GM12892 (cell line): ENCODE data around the gene KCNJ1.

ENCODE experiments used
- DNase-seq: peaks from one replicate; pipeline ENCODE4 v3.0.0; 2011; ENCODE audit not compliant: insufficient read length
- FAIRE-seq: peaks from 2 replicates; lab custom pipeline; 2011; peaks lifted over from hg19 to GRCh38; lab: Jason Lieb, UNC
- POLR2A ChIP-seq: IDR thresholded peaks from 2 replicates; pipeline ENCODE4 v1.6.1; 2011; ENCODE audit warnings: low read depth, low read length, control low read depth
- POLR2AphosphoS5 ChIP-seq: IDR thresholded peaks from 2 replicates; pipeline ENCODE4 v1.6.1; 2011; ENCODE audit warnings: low read depth, low read length, control low read depth
- TAF1 ChIP-seq: IDR thresholded peaks from 2 replicates; pipeline ENCODE4 v1.6.1; 2011; ENCODE audit warnings: low read depth, mild to moderate bottlenecking, control low read depth, low read length, borderline replicate concordance

KCNJ1 gene

DNA sequence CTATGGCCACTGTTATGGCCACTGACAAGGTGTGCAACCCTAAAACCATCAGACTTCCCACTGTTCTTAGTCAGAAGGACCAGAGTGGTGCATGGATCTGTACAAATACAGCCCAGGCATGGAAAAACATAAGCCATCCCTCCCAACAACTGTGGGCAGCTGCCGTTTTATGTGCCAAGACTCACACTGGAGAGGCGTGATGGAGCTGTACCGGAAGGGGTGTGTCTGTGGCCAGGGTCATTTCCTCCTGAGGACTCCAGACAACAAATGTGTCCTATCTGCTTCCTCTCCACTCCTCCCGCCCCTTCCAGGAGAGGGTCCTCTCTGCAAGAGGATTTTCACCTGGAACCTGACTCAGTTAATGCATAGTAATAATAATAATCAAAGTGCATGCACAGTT lies 29.5 kb downstream of the KCNJ1 start:
- DNase-seq: no peak
- FAIRE-seq: peak; percentile 77
- TF ChIP-seq POLR2AphosphoS5 (no peak), POLR2A (no peak), TAF1 (no peak)

DNA sequence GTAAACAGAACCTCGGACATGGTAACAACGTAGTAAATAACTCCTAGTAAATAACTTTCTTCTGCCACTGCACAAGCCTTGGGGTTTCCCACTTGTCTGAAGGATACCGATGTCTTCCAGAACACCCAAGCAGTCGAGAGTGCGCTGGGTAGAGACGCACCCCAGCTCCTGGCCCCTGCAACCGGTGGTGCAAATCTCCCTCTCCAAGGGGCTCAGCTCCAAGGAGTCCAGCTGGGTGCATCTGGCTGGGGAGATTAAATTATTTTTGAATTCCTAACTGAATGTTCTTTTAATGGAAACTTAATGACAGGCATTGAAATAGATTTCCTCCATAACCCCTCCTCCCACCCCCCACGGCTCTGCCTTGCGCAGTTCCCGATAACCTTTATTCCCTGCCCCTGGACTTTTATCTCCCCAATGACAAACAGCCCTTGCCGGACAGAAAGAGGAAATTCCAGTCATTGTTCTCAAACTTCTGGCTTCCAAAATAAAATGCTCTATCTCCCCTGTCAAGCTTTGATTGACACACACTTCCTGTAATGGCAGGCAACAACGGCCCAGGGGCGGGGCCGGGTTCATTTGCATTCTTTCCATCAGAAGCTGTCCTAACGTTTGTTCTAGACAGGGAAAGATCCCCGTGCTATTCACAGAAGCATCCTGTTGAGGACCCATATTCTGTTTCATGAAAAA lies 31.2 kb downstream of the KCNJ1 start:
- TF ChIP-seq TAF1 (no peak), POLR2AphosphoS5 (no peak), POLR2A (no peak)
- DNase-seq (no peak), FAIRE-seq (no peak)

DNA sequence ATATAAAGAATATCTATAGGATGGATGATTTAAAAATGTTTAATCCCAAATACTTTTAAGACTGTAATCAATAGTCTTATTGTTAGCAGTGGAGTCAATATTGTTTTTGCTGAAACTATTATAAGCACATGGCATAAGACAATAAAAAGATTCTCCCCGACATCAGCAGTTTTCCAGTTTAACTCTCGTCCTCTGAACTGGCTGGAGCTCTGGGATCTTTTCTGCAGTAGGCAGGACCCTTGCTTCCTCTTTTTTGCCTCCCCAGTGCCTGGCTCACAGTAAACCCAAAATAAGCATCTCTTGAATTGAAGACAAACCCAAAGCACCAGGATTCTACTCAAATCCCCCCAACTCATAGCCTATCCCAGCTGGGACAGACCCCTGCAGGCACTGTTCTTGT lies 32.9 kb downstream of the KCNJ1 start:
- no peak for TF ChIP-seq POLR2AphosphoS5
- FAIRE-seq (no peak), DNase-seq (no peak)

DNA sequence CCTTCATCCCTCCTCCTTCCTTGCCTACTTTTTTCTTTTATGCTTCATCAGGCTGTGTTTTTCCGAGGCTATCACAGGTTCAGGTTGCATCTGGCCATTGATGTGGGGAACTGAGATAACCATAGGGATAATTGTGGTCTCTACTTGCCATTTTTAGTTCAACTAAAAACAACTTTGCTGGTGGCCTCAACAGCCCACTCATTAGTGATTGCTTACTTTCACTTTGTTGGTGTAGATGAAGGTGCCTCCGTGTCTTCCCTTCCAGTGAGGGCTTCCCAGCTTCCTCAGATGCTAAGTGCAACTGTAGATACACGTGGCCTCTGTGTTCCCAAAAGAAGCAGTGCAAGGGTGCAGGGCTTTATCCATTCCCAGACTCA lies 35.0 kb downstream of the KCNJ1 start:
- DNase-seq (no peak), FAIRE-seq (no peak)
- TF ChIP-seq TAF1 (no peak), POLR2AphosphoS5 (no peak), POLR2A (no peak)

DNA sequence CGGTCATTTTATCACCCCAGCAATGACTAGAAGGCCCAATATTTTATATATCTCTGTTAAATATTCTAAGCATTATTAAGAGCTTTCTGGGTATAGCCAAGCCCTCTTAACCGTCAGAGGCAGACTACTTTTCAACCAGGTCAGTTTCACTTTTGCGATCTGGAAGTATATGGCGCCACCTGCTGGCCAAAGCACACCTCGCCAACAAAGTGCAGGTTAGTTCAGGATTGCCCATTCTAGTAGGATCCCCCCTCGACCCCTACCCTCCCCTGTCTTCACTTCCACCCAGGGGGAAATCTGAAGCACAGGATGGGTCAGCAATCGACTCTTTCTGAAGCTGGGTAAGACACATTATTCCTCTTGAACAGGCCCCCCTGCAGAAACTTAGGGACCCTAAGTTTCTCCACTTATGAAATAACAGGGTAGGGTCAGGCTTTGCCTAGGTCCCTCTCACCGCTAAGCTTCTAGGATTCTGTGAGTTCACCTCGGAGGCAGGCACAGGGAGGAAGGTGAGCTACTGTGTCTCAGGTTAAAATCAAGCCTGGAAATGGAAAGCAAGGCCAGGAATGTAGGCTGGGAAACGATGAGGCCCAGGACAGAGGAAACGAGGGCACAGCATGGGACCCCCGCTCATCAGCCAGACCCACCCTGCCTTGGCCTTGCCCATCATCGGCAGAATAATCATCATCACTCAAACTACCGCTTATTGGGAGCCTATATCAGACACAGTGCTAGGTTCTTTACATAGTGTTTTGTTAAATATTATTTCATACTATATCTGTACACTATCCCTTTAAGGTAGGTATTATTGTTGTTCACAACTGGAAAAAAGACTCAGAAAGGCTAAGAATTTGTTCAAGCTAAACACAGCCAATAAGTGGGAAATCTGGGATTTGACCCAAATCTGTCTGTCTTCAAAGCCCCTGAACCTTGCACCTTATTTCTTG lies 35.6 kb downstream of the KCNJ1 start:
- DNase-seq (no peak), FAIRE-seq (peak; percentile 96)
- TF ChIP-seq POLR2A (no peak), TAF1 (no peak), POLR2AphosphoS5 (no peak)

DNA sequence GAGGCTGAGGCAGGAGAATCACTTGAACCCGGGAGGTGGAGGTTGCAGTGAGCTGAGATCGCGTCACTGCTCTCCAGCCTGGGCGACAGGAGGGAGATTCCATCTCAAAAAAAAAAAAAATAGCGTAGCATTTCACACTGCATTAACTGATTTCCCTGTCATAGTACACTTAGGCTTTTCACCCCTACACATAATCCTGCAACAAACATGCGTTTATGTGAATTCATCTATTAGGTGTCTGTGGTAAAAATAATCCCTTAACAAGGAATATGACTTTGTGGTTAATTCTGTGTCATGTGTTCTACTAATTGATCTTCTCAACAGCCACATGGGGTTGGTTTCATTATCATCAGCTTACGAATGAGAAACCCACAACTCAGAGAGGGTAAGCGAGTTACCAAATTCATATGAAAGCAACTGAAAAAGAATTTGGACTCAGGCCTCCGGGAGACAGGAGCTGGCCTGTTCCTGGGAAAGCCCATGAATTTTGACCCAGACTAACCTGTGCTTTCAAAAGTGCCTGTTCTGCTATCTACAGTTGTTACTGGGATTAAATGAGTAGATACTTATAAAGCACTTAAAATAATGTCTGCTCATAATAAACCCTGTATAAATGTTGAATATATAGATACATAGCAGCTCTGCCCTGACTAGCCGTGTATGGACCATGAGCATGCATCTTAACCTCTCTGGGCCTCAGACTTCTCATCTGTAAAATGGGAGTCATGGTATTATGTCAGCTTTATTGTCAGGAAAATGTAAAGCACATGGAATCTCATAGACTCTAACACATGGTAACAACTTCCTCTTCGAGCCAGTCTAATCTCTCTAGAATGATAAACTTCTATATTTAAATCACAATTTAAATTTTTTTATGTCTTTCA lies 36.6 kb downstream of the KCNJ1 start:
- FAIRE-seq: peak; percentile 90
- no peak for DNase-seq
- TF ChIP-seq POLR2AphosphoS5 (no peak), TAF1 (no peak), POLR2A (no peak)

DNA sequence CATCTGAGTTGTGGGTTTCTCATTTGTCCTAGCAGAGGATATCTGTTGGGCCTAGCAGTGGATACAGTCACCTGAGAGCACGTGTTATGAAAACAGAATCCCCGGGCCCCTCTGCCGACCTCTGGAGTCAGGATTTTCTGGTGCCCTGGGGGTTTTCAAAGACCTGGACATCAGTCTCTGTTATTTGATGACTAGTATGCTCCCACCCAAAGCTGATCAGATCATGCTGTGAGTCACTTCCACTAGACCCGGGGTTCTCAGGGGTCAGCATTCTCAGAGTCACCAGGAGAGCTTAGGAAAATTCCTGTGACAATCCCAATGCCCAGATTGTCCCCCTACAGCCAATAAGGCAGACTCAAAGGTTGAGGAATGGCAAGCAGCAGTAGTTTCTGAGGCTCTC lies 38.7 kb downstream of the KCNJ1 start:
- DNase-seq (no peak), FAIRE-seq (no peak)
- TF ChIP-seq POLR2AphosphoS5: no peak
- no peak for TF ChIP-seq POLR2A
- no peak for TF ChIP-seq TAF1

DNA sequence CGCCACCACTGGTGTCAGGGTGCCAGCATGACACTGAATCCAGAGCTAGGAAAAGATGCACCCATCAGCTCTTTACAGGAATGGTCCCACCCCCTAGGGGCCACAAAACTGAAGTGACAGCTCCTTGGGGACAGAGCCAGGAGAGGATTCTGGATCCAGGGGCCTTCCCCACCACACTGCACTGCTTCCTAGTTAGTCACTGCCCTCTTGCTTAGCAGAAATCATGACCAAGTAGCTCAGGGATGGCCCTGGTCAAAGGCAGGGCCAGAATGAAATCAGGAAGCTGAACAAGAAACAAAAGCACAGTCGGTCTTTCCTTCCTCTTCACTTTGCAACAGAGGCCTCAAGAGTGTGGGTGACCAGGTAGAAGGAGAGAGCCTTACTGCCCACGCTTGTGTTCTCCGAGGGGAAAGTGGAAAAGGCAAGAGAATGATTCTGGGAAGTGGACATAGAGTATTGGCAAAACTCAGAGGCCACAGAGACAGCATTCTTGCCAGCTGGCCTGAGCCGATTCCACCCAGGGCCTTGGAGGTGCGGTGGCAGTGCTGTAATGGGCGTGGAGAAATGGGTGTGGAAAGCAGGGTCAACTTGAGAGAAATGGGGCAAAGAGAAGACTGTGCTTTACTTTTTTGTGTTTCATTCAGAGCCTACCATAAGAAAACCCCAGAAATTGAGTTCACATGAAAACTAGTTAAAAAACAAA lies 39.8 kb downstream of the KCNJ1 start:
- no peak for TF ChIP-seq TAF1
- TF ChIP-seq POLR2AphosphoS5: no peak
- no peak for TF ChIP-seq POLR2A
- DNase-seq (no peak), FAIRE-seq (no peak)

DNA sequence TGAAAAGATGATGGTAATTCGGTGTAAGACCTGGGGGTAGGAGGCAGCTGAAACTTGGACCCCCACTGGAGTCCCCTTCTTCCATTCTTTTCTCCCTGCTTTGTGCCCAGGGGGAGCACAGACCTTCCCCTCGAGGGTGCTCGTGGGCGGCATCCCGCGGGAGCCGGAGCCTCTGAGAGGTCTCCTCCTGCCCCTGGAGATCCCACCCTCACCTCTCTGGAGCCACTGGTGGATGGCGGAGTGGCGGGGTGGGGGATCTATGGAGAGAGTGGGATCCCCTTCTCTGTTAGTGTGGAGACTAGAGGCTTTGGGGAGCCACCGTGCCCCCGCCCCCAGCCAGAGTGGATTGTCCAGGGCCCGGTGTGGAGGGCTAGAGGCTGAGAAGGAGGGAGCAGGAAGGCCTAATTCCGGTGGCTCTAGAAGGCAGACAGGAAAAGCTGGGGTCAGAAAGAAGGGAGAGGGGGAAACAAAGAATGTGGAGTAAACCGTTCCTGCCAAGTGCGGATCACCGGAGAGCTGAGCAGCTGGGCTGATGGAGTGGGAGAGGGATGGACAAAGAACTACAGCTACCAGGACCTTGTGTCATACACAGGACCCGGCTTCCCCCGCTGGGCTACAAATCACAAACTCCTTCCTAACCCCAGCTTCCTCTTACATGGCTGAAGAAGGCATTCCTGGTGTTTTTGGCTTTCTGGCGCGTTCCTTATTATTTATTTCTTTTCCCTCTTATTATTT lies 41.9 kb downstream of the KCNJ1 start:
- no peak for DNase-seq
- no peak for TF ChIP-seq TAF1
- no peak for TF ChIP-seq POLR2A
- TF ChIP-seq POLR2AphosphoS5: no peak
- no peak for FAIRE-seq
